Neuronal stem cell (in vitro differentiated cells): ENCODE results near the gene AXIN1.

Experiments
- DNase-seq: peaks from one replicate; pipeline ENCODE4 v3.0.0-alpha.2; 2013; ENCODE audit warnings: low spot score
- H2AFZ ChIP-seq: one replicate; pipeline ENCODE4 v1.6.1; 2013; ENCODE audit warnings: mild to moderate bottlenecking, low read length, inconsistent platforms
- H2AK5ac ChIP-seq: 2 replicates; pipeline ENCODE4 v1.6.1; 2013; ENCODE audit warnings: low read depth, mild to moderate bottlenecking, inconsistent platforms, low read length, moderate library complexity, mixed read lengths
- H2BK120ac ChIP-seq: 2 replicates; pipeline ENCODE4 v1.6.1; 2013; ENCODE audit warnings: low read depth, mild to moderate bottlenecking, inconsistent platforms, low read length, moderate library complexity, mixed read lengths
- H2BK12ac ChIP-seq: one replicate; pipeline ENCODE4 v1.6.1; 2013; ENCODE audit warnings: low read length, inconsistent platforms
- H2BK15ac ChIP-seq: 2 replicates; pipeline ENCODE4 v1.6.1; 2013; ENCODE audit warnings: mild to moderate bottlenecking, low read length, inconsistent platforms, mixed read lengths
- H2BK5ac ChIP-seq: one replicate; pipeline ENCODE4 v1.6.1; 2013; ENCODE audit warnings: inconsistent platforms, mild to moderate bottlenecking, low read length, moderate library complexity
- H3K14ac ChIP-seq: one replicate; pipeline ENCODE4 v1.6.1; 2013; ENCODE audit warnings: low read length, inconsistent platforms
- H3K18ac ChIP-seq: 2 replicates; pipeline ENCODE4 v1.6.1; 2013; ENCODE audit warnings: low read length, inconsistent platforms
- H3K23ac ChIP-seq: 2 replicates; pipeline ENCODE4 v1.6.1; 2013; ENCODE audit warnings: low read depth, mild to moderate bottlenecking, mixed read lengths, low read length, inconsistent platforms; ENCODE audit not compliant: poor library complexity
- H3K27ac ChIP-seq: replicated peaks from 3 replicates; pipeline ENCODE4 v1.5.1; 2013; ENCODE audit warnings: low read length, inconsistent platforms
- H3K27me3 ChIP-seq, 3 experiments: 2 replicates each; pipeline ENCODE4 v1.6.1; 2013; ENCODE audit warnings: low read length in 3 of 3, mild to moderate bottlenecking in 2 of 3, inconsistent platforms in 1 of 3, low read depth in 1 of 3, mixed read lengths in 1 of 3, moderate library complexity in 1 of 3; ENCODE audit not compliant: control insufficient read depth in 3 of 3, insufficient read depth in 3 of 3
- H3K36me3 ChIP-seq, 2 donors: replicated peaks in 1 of 2; 2 replicates each; pipeline ENCODE4 v1.6.1; 2013; ENCODE audit warnings: low read length in 2 of 2; ENCODE audit not compliant: control insufficient read depth in 2 of 2, insufficient read depth in 2 of 2
- H3K4ac ChIP-seq: 2 replicates; pipeline ENCODE4 v1.6.1; 2013; ENCODE audit warnings: inconsistent platforms, mild to moderate bottlenecking, low read length, moderate library complexity
- H3K4me1 ChIP-seq, 2 donors: 1 replicate in 1 of 2; 2 replicates in 1 of 2; pipeline ENCODE4 v1.6.1; 2013; ENCODE audit warnings: low read length in 2 of 2, low read depth in 1 of 2; ENCODE audit not compliant: control insufficient read depth in 2 of 2, insufficient read depth in 1 of 2
- H3K4me2 ChIP-seq: one replicate; pipeline ENCODE4 v1.6.1; 2013; ENCODE audit warnings: mild to moderate bottlenecking, low read length, inconsistent platforms; ENCODE audit not compliant: insufficient read depth, poor library complexity, severe bottlenecking
- H3K4me3 ChIP-seq, 2 donors: 2 replicates each; pipeline ENCODE4 v1.5.1; 2013; ENCODE audit warnings: low read length in 2 of 2, mild to moderate bottlenecking in 2 of 2, inconsistent platforms in 1 of 2, moderate library complexity in 1 of 2
- H3K79me1 ChIP-seq: one replicate; pipeline ENCODE4 v1.6.1; 2013; ENCODE audit warnings: low read depth, mild to moderate bottlenecking, inconsistent platforms, low read length, moderate library complexity
- H3K9ac ChIP-seq: one replicate; pipeline ENCODE4 v1.6.1; 2013; ENCODE audit warnings: mild to moderate bottlenecking, low read depth, low read length, inconsistent platforms; ENCODE audit not compliant: poor library complexity
- H3K9me3 ChIP-seq, 2 donors: replicated peaks in 1 of 2; 2 replicates each; pipeline versions ENCODE3 to v1.6.1; 2013; ENCODE audit warnings: low read length in 2 of 2, mild to moderate bottlenecking in 2 of 2, inconsistent platforms in 1 of 2, low read depth in 1 of 2, mixed read lengths in 1 of 2, moderate library complexity in 1 of 2; ENCODE audit not compliant: control insufficient read depth in 2 of 2, insufficient read depth in 1 of 2
- H4K8ac ChIP-seq: one replicate; pipeline ENCODE4 v1.6.1; 2013; ENCODE audit warnings: low read depth, mild to moderate bottlenecking, inconsistent platforms, low read length, moderate library complexity
- H4K91ac ChIP-seq: one replicate; pipeline ENCODE4 v1.6.1; 2013; ENCODE audit warnings: low read length, low read depth, mild to moderate bottlenecking, inconsistent platforms; ENCODE audit not compliant: poor library complexity
- WGBS, 2 donors: extraction: QIAGEN DNeasy Blood & Tissue Kit; methylation state at CpG; one replicate each; pipeline ENCODE4 v1.1.7; 2013; ENCODE audit warnings: missing lambda C conversion rate in 2 of 2, mixed read lengths in 1 of 2; ENCODE audit not compliant: insufficient read length in 2 of 2, insufficient replicate concordance in 1 of 2; ENCODE audit errors: extremely low coverage in 2 of 2; 5-methylcytosine and 5-hydroxymethylcytosine counted together

Gene AXIN1

DNA sequence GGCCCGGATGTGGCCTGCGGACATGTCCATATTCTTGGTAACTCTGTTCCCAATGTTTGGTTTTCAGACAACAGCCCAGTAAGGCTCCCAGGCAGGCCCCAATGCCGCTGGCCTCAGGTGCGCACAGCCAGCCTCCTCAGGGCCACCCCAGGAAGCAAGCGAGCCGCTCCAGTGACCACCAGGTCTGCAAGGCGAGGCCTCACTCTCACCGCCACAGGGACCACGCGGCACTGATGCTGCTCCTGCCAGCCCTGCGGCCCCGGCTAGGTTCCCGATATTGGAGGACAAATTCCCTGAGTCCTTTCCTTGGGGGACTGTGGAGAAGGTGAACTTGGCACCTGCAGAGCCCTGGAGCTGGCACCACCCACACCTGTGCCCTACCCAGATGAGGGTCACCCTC, 50.6 kb downstream of the AXIN1 start:
- no peak for DNase-seq
- Histone ChIP-seq H3K79me1 (peaks cover 13% of the 10 kb centered on the region), H4K8ac (no peak overlapping the region), H2BK15ac (no peak overlapping the region), H3K27ac (no peak overlapping the region), H2BK120ac (no peak overlapping the region), H3K18ac (no peak overlapping the region), H3K27me3 (no peaks in the 10 kb centered on the region), H2BK5ac (no peak overlapping the region), H2AFZ (no peak overlapping the region), H2AK5ac (no peak overlapping the region), H3K9ac (no peak overlapping the region), H3K4me1 (no peaks in the 10 kb centered on the region), H3K4me2 (no peak overlapping the region), H3K36me3 (peaks cover 24 to 50% of the 10 kb centered on the region in 2 donors), H2BK12ac (no peak overlapping the region), H3K14ac (peak overlapping the region; percentile 11), H3K23ac (peak overlapping the region; percentile 29), H4K91ac (no peak overlapping the region), H3K9me3 (no peaks in the 10 kb centered on the region), H3K4ac (no peak overlapping the region), H3K4me3 (no peak overlapping the region)
- WGBS, 2 donors = no CpG with 5 or more reads among the region's 13 CpGs

DNA sequence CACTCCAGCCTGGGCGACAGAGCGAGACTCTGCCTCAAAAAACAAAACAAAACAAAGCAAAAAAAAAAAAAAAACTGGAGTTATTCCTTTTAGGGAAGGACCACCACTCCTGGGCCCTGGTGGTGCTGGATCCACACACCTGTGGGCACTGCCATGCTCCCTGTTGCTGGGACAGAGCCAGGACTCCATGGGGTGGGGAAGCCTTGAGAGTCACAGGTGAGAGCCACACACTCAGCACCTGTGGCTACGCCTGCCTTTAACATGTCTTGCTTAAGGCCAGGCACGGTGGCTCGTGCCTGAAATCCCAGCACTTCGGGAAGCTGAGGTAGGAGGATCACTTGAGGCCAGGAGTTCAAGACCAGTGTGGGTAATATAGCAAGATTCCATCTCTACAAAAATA, 51.3 kb downstream of the AXIN1 start:
- H3K14ac ChIP-seq = no peak overlapping the region
- H3K36me3 ChIP-seq = peaks cover 24 to 50% of the 10 kb centered on the region in 2 donors
- no peak overlapping the region for H4K8ac ChIP-seq
- no peak overlapping the region for H4K91ac ChIP-seq
- no peak overlapping the region for H2BK15ac ChIP-seq
- H3K27me3 ChIP-seq = no peaks in the 10 kb centered on the region
- no peak overlapping the region for H3K23ac ChIP-seq
- no peak overlapping the region for H3K27ac ChIP-seq
- H3K9ac ChIP-seq = no peak overlapping the region
- H3K4me1 ChIP-seq = no peaks in the 10 kb centered on the region
- no peaks in the 10 kb centered on the region for H3K9me3 ChIP-seq
- no peak overlapping the region for H2AK5ac ChIP-seq
- H3K18ac ChIP-seq = no peak overlapping the region
- no CpG with 5 or more reads among the region's 6 CpGs for WGBS, 2 donors
- no peak overlapping the region for H3K4me3 ChIP-seq
- H3K4ac ChIP-seq = no peak overlapping the region
- no peak overlapping the region for H2BK120ac ChIP-seq
- H3K4me2 ChIP-seq = no peak overlapping the region
- no peak overlapping the region for H2AFZ ChIP-seq
- no peak overlapping the region for H2BK5ac ChIP-seq
- H2BK12ac ChIP-seq = no peak overlapping the region
- DNase-seq = no peak
- H3K79me1 ChIP-seq = peaks cover 13% of the 10 kb centered on the region

DNA sequence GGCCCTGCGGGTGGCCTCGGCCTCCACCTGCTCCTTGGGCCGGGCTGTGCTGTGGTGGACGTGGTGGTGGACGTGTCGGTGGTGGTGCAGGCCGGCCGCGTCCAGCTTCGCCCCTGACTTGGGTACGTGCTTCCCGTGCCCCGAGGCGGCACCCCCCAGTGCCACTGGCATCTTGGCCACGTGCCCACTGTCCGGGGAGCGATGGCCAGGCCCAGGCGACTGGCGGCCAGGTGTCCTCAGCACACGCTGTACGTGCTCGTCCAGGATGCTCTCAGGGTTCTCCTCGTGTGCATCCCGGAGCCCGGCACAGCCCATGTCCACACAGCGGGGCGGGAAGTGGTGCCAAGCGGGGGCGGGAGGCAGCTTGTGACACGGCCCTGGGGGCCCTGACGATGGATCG, 54.7 kb downstream of the AXIN1 start:
- peaks cover 16 to 48% of the 10 kb centered on the region in 2 donors for H3K36me3 ChIP-seq
- H3K4me2 ChIP-seq = no peak overlapping the region

DNA sequence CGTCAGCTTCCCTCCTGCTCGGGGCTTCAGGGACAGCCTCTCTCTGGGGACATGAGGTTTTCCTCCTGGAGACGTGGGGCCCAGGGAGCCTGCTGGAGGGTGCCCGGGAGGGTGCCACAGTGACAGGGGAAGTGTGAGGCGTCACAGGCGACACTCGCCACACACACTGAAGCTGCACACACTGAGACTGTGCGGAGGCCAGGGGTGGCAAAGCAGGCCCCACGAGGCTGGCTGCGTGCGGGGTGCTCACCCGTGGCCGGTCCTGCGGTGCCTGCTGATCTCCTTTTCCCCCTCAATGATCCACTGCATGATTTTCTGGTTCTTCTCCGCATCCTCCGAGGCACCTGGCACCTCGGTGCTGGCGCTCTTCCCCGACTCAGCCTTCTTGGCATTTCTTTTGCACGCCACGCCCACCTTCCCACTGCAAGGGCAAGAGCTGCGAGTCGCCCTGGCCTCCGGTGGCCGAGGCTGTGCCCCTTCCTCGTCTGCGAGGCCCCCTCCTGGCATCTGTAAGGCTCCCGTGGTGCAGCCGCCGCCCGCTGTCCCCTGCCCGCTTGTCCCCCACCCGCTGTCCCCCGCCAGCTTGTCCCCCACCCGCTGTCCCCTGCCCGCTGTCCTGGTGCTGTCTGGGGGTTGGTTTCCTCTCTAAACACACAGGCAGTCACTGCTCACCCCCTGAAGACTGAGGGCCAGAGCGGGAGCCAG, 55.6 kb downstream of the AXIN1 start:
- Histone ChIP-seq H3K4ac (no peak overlapping the region), H3K36me3 (peaks cover 21 to 56% of the 10 kb centered on the region in 2 donors), H4K91ac (no peak overlapping the region), H2AFZ (no peak overlapping the region), H3K18ac (no peak overlapping the region), H2AK5ac (no peak overlapping the region), H2BK120ac (no peak overlapping the region), H4K8ac (no peak overlapping the region), H3K27ac (no peak overlapping the region), H2BK5ac (no peak overlapping the region), H2BK15ac (no peak overlapping the region), H3K14ac (no peak overlapping the region), H3K9ac (no peak overlapping the region), H3K9me3 (no peaks in the 10 kb centered on the region), H3K4me1 (no peaks in the 10 kb centered on the region), H3K4me3 (no peak overlapping the region), H3K23ac (no peak overlapping the region), H2BK12ac (no peak overlapping the region), H3K27me3 (no peaks in the 10 kb centered on the region), H3K4me2 (no peak overlapping the region), H3K79me1 (peaks cover 5% of the 10 kb centered on the region)
- WGBS, 2 donors = no CpG with 5 or more reads among the region's 37 CpGs
- DNase-seq = no peak

More for the DNA sequence above, 54.7 kb downstream of the AXIN1 start:
- no peak overlapping the region for H3K4ac ChIP-seq
- H3K14ac ChIP-seq = no peak overlapping the region
- H3K4me3 ChIP-seq = no peak overlapping the region
- no peaks in the 10 kb centered on the region for H3K27me3 ChIP-seq
- H2AFZ ChIP-seq = no peak overlapping the region
- no peak overlapping the region for H2BK15ac ChIP-seq
- no peaks in the 10 kb centered on the region for H3K4me1 ChIP-seq
- WGBS, 2 donors = no CpG with 5 or more reads among the region's 32 CpGs
- DNase-seq = no peak
- H3K9me3 ChIP-seq = no peaks in the 10 kb centered on the region
- no peak overlapping the region for H3K27ac ChIP-seq
- H3K23ac ChIP-seq = peak overlapping the region; percentile 80
- no peak overlapping the region for H3K9ac ChIP-seq
- H2BK12ac ChIP-seq = no peak overlapping the region
- no peak overlapping the region for H4K8ac ChIP-seq
- H3K18ac ChIP-seq = no peak overlapping the region
- no peak overlapping the region for H4K91ac ChIP-seq
- H3K79me1 ChIP-seq = peaks cover 5% of the 10 kb centered on the region
- H2BK120ac ChIP-seq = no peak overlapping the region
- no peak overlapping the region for H2AK5ac ChIP-seq
- H2BK5ac ChIP-seq = no peak overlapping the region
